ENCODE results near the gene CDH2.

Gene CDH2

DNA sequence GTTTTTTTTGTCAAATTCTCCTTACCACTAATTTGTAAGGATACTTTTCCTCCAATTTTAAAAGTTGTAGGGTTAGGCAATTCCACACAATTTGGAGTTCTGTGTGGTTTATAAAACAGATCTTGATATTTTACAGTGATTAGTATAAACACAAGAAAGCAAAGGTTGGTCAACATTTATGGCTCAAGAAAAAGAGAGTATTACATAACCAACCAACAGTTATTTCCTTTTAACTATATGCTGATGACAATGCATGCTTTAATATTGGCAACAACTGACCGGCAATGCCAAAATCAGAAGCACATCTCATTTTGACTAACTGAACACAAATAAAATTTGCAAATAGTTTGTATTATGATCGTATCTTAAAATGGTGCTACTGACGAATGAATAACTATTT, 137.2 kb downstream of the CDH2 start:
- DNase-seq = no peak

GRCh38 chr18:28039078-28039477, 137.9 kb downstream of the CDH2 start:
- no peak for DNase-seq

- DNase-seq = no peak
These were observed 140.4 kb downstream of the CDH2 start for GRCh38 chr18:28036488-28036887.

GRCh38 chr18:28034567-28034966, 142.4 kb downstream of the CDH2 start:
- no peak for DNase-seq

- DNase-seq = no peak
These were observed 144.8 kb downstream of the CDH2 start for GRCh38 chr18:28032177-28032576.

- no peak for DNase-seq
These were observed 146.5 kb downstream of the CDH2 start for GRCh38 chr18:28030458-28030857.

GRCh38 chr18:28027755-28028154, 149.2 kb downstream of the CDH2 start:
- no peak for DNase-seq

DNA sequence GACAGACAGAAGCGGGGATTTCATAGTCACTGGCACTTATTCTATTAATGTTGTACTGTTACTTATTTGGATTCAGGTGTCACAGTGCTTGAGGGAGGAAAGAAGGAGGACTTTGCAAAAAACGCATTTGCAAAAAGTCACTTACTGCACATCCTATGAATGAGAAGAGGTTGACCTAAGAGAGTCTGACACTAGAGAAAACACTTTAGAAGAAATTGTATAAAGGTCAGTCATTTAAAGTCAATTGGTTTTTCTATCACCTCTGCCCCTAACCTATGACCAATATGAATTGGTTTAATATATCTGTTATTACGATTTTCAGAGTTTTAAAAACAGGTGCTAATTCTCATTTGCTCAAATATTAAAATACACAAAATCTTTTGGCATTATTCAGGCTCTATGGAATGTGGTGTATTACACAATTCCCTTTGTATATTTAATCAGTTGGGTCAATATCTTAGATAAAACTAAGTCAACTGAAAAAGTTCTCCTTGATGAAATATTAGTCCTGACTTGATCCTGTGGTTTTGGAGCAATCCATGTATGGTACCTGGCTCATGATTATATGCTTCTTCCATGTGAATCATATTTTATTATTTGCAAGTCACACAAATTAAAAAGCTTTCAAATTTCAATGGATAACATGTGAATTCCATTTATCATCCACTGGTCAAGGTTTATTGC, 157.4 kb downstream of the CDH2 start:
- no peak for DNase-seq

DNA sequence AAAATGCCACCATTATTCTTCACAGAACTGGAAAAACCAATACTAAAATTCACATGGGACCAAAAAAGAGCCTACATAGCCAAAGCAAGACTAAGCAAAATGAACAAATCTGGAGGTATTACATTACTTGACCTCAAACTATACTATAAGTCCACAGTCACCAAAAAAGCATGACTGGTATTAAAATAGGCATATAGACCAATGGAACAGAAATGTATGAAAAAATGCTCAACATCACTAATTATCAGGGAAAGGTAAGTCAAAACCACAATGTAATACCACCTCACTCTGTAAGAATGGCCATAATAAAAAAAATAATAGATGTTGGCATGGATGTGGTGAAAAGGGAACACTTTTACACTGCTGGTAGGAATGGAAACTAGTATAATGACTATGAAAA, 158.6 kb downstream of the CDH2 start:
- DNase-seq = no peak

DNA sequence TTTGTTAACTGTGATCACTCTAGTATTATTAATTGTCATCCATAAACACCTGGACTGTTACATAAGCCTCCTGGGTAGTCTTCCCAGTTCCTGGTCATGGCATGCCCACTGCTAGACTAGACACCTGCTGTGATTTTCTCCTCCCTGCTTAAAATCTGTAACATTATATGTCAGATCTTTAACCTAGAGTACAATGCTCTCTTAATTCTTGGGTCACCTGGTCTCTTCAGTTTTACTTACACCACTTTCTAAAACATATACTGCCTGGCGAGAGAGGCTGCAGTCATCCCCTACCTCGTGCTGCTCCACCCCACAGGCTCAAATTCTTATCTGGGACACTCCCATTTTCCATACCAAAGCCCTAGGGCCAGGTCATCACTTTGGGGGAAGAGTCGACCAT, 161.3 kb downstream of the CDH2 start:
- DNase-seq = no peak

GRCh38 chr18:28013066-28013465, 163.9 kb downstream of the CDH2 start:
- DNase-seq = no peak

DNA sequence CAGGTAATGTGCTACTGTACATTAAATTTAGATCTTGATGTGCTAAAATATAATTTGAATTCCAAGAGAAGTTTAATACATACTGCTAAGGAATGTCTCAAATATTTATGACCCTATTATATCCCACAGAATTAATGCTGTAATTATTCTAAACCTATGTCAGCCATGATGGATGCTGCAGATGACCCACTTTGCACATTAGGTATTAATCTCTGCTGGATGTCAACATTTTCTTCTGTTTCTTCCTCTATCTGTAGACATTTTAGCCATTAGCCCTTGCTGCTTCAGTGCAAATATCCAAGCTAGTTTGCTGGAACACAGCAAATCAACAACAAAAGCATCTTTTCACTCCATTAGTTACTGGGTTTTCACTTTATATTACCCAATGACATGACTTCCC, 164.6 kb downstream of the CDH2 start:
- no peak for DNase-seq

- DNase-seq = no peak
These were observed 167.3 kb downstream of the CDH2 start for GRCh38 chr18:28009589-28009988.

DNA sequence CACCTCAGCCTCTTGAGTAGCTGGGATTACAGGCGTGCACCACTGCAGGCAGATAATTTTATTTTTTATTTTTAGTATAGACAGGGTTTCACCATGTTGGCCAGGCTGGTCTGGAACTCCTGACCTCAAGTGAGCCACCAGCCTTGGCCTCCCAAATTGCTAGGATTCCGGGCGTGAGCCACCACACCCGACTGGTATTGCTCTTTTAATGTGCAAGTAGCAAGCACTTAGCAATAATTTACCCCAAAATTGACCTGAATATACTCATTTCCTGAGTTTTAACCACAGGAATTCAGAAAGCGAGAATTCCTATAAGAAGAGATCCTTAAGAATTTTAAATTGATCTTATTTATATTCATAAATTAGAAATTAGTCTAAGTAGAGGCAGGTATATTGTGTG, 169.1 kb downstream of the CDH2 start:
- DNase-seq = no peak

DNA sequence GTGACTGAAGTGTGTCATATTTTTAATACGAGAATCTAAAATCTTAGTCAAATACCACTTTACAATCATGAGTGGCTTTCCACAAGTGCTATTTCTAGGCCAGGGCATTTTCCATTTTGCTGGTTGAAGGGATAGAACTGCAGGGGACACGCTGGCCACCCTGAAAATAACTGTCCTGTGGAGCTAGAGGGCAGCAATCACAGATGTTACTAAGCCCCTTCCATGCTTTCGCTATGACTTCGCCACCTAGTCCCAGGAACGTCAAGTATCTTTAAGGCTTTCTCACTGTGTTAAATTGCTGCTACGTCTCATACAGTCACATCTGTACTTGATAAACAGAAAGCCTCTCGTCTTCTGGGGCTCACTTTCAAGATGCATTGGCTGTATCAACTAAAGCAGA, 171.8 kb downstream of the CDH2 start:
- DNase-seq = no peak

DNA sequence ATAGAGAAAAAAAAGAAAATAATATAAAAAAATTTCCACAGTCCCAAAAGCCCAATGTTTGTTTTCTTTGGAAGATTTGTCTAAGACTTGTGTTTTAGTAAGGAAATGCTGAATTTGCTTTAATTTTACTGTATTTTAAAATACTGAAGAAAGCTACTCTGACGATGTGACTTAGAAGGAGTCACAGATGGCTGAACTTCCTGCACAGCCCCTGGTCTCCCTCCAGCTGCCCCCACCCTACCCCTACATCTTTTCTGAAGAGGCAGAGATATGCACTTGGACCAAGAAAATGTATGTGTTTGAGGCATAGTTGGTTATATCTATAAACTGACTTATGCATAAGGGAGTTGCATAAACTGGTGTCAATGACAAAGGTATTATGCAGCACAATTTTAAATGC, 172.3 kb downstream of the CDH2 start:
- DNase-seq = no peak

GRCh38 chr18:28003451-28003850, 173.5 kb downstream of the CDH2 start:
- no peak for DNase-seq

DNA sequence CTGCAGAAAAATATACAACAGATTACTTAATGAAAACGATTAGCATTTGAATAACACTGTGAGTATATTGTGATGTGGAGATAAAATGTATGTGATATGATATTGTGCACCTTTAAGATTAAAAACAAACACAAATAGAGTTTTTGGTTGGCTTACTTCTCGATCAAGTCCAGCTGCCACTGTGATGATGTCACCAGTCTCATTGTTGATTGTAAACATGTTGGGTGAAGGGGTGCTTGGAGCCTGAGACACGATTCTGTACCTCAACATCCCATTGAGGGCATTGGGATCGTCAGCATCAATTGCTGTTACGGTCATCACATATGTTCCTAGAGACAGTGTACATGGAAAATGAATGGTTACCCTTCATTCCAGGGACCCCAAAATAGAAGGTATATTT, 174.1 kb downstream of the CDH2 start:
- DNase-seq = no peak

DNA sequence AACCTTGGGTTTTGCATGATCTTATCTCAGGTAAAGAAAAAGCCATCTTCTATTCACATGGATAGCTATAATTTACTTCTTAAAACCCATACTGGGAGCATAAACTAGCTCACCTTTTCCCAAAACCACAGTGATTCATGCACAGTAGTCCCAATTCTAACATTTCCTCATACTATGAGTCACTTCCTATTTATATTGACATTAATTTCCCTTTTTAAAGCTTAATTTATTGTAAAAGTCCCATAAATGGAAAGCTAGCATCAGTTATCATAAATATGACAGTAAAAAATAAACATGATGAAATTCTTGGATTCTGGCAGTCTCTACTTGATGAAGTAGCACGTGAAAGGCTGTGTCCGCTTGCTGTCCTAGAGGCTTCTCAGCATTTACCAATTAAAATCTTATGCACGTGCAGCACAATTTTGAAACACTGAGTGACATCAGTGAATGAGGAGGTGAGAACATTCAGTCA, 180.1 kb downstream of the CDH2 start:
- DNase-seq = no peak

GRCh38 chr18:27995770-27996502, 181.0 kb downstream of the CDH2 start:
- no peak for DNase-seq

DNA sequence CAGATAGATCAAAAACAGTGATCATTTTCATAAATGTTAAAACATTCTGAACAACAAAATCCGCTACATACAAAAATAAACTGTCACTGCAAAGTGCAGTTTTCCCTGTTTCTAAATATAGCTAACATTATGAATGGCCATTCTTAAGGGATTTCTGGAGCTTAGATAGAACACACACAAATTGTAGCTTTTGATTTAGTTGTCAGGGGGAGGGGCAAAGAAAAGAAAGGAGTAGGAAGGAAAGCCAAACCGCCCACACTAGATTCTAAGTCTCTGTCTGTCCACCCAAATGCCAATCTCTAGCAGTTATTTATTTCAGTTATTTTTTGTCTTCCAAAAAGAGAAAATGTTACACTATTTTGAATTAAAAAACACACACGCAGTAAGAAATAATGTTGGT, 182.4 kb downstream of the CDH2 start:
- DNase-seq = no peak

- DNase-seq = no peak
These were observed 185.5 kb downstream of the CDH2 start for GRCh38 chr18:27991391-27991790.

DNA sequence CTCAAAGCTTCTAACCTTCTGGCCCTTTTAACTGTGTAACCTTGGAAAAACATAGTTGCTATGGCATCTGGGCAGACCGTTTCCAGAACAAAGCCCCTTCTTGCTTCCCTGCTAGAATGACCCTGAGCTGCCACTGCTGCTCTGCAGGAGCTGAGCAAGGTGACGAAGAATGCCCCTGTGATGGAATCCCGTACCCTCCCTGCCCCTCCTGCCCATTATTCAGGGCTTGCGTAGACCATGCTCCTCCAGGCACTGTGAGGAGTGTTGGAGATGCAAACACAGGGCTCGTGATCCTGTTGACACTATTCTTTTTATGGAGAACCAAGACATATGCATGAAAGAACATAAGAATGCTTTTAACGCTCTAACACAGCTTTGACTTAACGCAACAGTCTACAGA, 191.1 kb downstream of the CDH2 start:
- no peak for DNase-seq

DNA sequence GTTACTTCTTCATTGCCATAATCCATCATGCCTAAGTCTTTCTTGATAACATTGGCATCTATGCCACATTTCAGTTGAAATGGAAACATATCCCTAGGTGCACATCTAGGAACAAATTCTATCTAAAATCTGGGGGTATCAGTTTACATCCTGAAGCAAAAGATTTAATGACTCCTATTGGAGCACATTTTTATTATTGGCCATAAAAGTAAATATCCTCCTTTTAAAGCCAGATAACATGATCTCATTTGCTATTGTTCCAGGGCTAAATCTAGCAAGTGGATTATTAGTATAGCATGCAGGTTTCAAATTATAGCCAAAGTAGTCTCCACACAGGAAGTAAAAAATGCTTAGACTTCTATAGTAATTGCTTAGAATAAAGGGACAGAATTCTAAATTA, 193.2 kb downstream of the CDH2 start:
- DNase-seq = no peak

Measured in stimulated activated CD4-positive, alpha-beta T cell treated with anti-CD3 and anti-CD28 coated beads, Interleukin-12 subunit alpha, Interleukin-12 subunit beta, amount 100 ng/mL, for 4 hours (primary cell).